GM21528 (cell line): ENCODE results near the gene MYOCOS.
"Not testable (repeated sequence)": the region's sequence is repeated elsewhere in the genome, so short reads cannot be mapped to it uniquely, and the experiment has no call there.

ENCODE experiments used
- ATAC-seq: cut with Tn5 transposase; IDR thresholded peaks from one replicate; pipeline ENCODE4 v1.9.1; 2021; ENCODE audit warnings: mild to moderate bottlenecking, moderate library complexity; ENCODE audit not compliant: unreplicated experiment, low FRiP score

The MYOCOS gene

GRCh38 chr1:171622152-171622462 is at the start of gene MYOCOS:
Gene MYOCOS (plus strand): TSS chr1:171622243. CDS start chr1:171623884, 1,641 bp downstream.
- no peak for ATAC-seq

GRCh38 chr1:171576144-171576543 is 45.9 kb upstream of the MYOCOS start:
- ATAC-seq = no peak

- no peak for ATAC-seq
Observed at GRCh38 chr1:171581226-171581625, 40.8 kb upstream of the MYOCOS start.

GRCh38 chr1:171581766-171582165 is 40.3 kb upstream of the MYOCOS start:
- no peak for ATAC-seq

GRCh38 chr1:171582589-171582988 is 39.5 kb upstream of the MYOCOS start:
- no peak for ATAC-seq

GRCh38 chr1:171583591-171584201 is 38.3 kb upstream of the MYOCOS start:
- ATAC-seq = no peak

- ATAC-seq = no peak
Observed at GRCh38 chr1:171585715-171586114, 36.3 kb upstream of the MYOCOS start.

GRCh38 chr1:171588230-171588629 is 33.8 kb upstream of the MYOCOS start:
- no peak for ATAC-seq

- no peak for ATAC-seq
Observed at GRCh38 chr1:171590022-171590421, 32.0 kb upstream of the MYOCOS start.

- ATAC-seq = no peak
Observed at GRCh38 chr1:171595324-171595723, 26.7 kb upstream of the MYOCOS start.

- ATAC-seq = no peak
Observed at GRCh38 chr1:171596119-171596518, 25.9 kb upstream of the MYOCOS start.

- ATAC-seq = no peak
Observed at GRCh38 chr1:171596705-171597104, 25.3 kb upstream of the MYOCOS start.

- ATAC-seq = no peak
Observed at GRCh38 chr1:171597203-171597602, 24.8 kb upstream of the MYOCOS start.

GRCh38 chr1:171600310-171600709 is 21.7 kb upstream of the MYOCOS start:
- not testable (repeated sequence) for ATAC-seq

GRCh38 chr1:171600862-171601261 is 21.2 kb upstream of the MYOCOS start:
- no peak for ATAC-seq

GRCh38 chr1:171603042-171603441 is 19.0 kb upstream of the MYOCOS start:
- ATAC-seq = not testable (repeated sequence)

GRCh38 chr1:171606402-171606941 is 15.6 kb upstream of the MYOCOS start:
- no peak for ATAC-seq

- no peak for ATAC-seq
Observed at GRCh38 chr1:171610385-171610784, 11.7 kb upstream of the MYOCOS start.

GRCh38 chr1:171611306-171611705 is 10.7 kb upstream of the MYOCOS start:
- no peak for ATAC-seq

GRCh38 chr1:171613282-171613681 is 8.8 kb upstream of the MYOCOS start:
- ATAC-seq = no peak

GRCh38 chr1:171615122-171615906 is 6.7 kb upstream of the MYOCOS start:
- not testable (repeated sequence) for ATAC-seq

GRCh38 chr1:171616586-171616985 is 5.5 kb upstream of the MYOCOS start:
- ATAC-seq = no peak
